Measurements from ENCODE around the gene KRTAP5-5.
A peak's percentile ranks its signal among the peaks of the same experiment; 100 is the strongest.
"Not testable (repeated sequence)": the region's sequence is repeated elsewhere in the genome, so short reads cannot be mapped to it uniquely, and the experiment has no call there.

KRTAP5-5 gene

GRCh38 chr11:1640076-1640946, 10.7 kb downstream of the KRTAP5-5 start:
- DNase-seq (ENCODE audit: extremely low read depth in 1 of 2, low read depth in 1 of 2): no peak

- no peak for DNase-seq (ENCODE audit: extremely low read depth in 1 of 2, low read depth in 1 of 2)
Measured at GRCh38 chr11:1641096-1641495, 11.5 kb downstream of the KRTAP5-5 start.

- no peak for DNase-seq (ENCODE audit: extremely low read depth in 1 of 2, low read depth in 1 of 2)
Measured at GRCh38 chr11:1642288-1643145, 12.9 kb downstream of the KRTAP5-5 start.

GRCh38 chr11:1643146-1643690, 13.6 kb downstream of the KRTAP5-5 start:
- no peak for DNase-seq (ENCODE audit: extremely low read depth in 1 of 2, low read depth in 1 of 2)

- DNase-seq (ENCODE audit: extremely low read depth in 1 of 2, low read depth in 1 of 2): no peak
Measured at GRCh38 chr11:1644601-1645356, 15.2 kb downstream of the KRTAP5-5 start.

GRCh38 chr11:1645357-1645821, 15.8 kb downstream of the KRTAP5-5 start:
- no peak for DNase-seq (ENCODE audit: extremely low read depth in 1 of 2, low read depth in 1 of 2)

GRCh38 chr11:1646540-1646939, 17.0 kb downstream of the KRTAP5-5 start:
- DNase-seq (ENCODE audit: extremely low read depth in 1 of 2, low read depth in 1 of 2): not testable (repeated sequence)

GRCh38 chr11:1647901-1648652, 18.5 kb downstream of the KRTAP5-5 start:
- no peak for DNase-seq (ENCODE audit: extremely low read depth in 1 of 2, low read depth in 1 of 2)

GRCh38 chr11:1648653-1649420, 19.3 kb downstream of the KRTAP5-5 start:
- DNase-seq (ENCODE audit: extremely low read depth in 1 of 2, low read depth in 1 of 2): no peak

- DNase-seq (ENCODE audit: extremely low read depth in 1 of 2, low read depth in 1 of 2): no peak
Measured at GRCh38 chr11:1650034-1650917, 20.7 kb downstream of the KRTAP5-5 start.

- no peak for DNase-seq (ENCODE audit: extremely low read depth in 1 of 2, low read depth in 1 of 2)
Measured at GRCh38 chr11:1650918-1651262, 21.3 kb downstream of the KRTAP5-5 start.

- no peak for DNase-seq (ENCODE audit: extremely low read depth in 1 of 2, low read depth in 1 of 2)
Measured at GRCh38 chr11:1651411-1651980, 21.9 kb downstream of the KRTAP5-5 start.

GRCh38 chr11:1652026-1652425, 22.5 kb downstream of the KRTAP5-5 start:
- DNase-seq (ENCODE audit: extremely low read depth in 1 of 2, low read depth in 1 of 2): no peak

GRCh38 chr11:1652442-1652770, 22.8 kb downstream of the KRTAP5-5 start:
- no peak for DNase-seq (ENCODE audit: extremely low read depth in 1 of 2, low read depth in 1 of 2)

GRCh38 chr11:1652771-1653540, 23.4 kb downstream of the KRTAP5-5 start:
- DNase-seq (ENCODE audit: extremely low read depth in 1 of 2, low read depth in 1 of 2): peak; percentile 31 to 49

- DNase-seq (ENCODE audit: extremely low read depth in 1 of 2, low read depth in 1 of 2): no peak
Measured at GRCh38 chr11:1653541-1654387, 24.2 kb downstream of the KRTAP5-5 start.

Measured in stimulated activated CD8-positive, alpha-beta memory T cell treated with anti-CD3 and anti-CD28 coated beads, Interleukin-7, amount 100 ng/mL, for 48 hours (primary cell).